GM12878 (cell line): ENCODE data around the gene KRT7. TPM values are rescaled to one million over a fixed set of nuclear protein-coding genes. Genes with fewer than 3 reads are reported as not detected.

Experiments used
- ATAC-seq: fragments of 200-7000 bp; cut with Tn5 transposase; 3 replicates; pipeline ENCODE4 v1.9.1; 2020; ENCODE audit warnings: mild to moderate bottlenecking, moderate library complexity
- BruUV-seq: library from RNA; stranded (reverse); fragments of 400-500 nt; replicated peaks from 2 replicates; lab custom pipeline; 2021; lab: Mats Ljungman, UMichigan
- CTCF ChIA-PET: fragments of 300-600 bp; sonication (Branson Sonifier 250); formaldehyde crosslinking; extraction: SDS; loops from one replicate; lab custom pipeline; 2021; ENCODE audit warnings: inconsistent platforms; lab: Yijun Ruan, JAX
- POLR2A ChIA-PET: fragments of 350-600 bp; formaldehyde crosslinking; extraction: SDS; loops from one replicate; lab custom pipeline; 2021; ENCODE audit warnings: inconsistent platforms; lab: Charles Lee
- RAD21 ChIA-PET: fragments of 300-600 bp; sonication (Branson Sonifier 250); formaldehyde crosslinking; loops from one replicate; lab custom pipeline; 2023; ENCODE audit warnings: antibody characterized with exemption; ENCODE audit not compliant: unreplicated experiment; lab: Charles Lee
- SMC1A ChIA-PET: fragments of 300-600 bp; sonication (Branson Sonifier 250); formaldehyde crosslinking; loops from one replicate; lab custom pipeline; 2023; ENCODE audit not compliant: unreplicated experiment, uncharacterized antibody; lab: Charles Lee
- DNase-seq: peaks from one replicate; pipeline ENCODE4 v3.0.0-alpha.2; 2011; ENCODE audit warnings: low read depth, low spot score
- FAIRE-seq: peaks from 3 replicates; lab custom pipeline; 2011; peaks lifted over from hg19 to GRCh38; lab: Jason Lieb, UNC
- H2AFZ ChIP-seq: 2 replicates; pipeline ENCODE4 v1.6.0; 2011; ENCODE audit warnings: low read depth, low read length, control low read depth; ENCODE audit not compliant: control insufficient read depth
- H3K27ac ChIP-seq: 2 replicates; pipeline ENCODE4 v1.5.1; 2011; ENCODE audit warnings: control low read depth; ENCODE audit not compliant: control insufficient read depth, insufficient read depth
- H3K27me3 ChIP-seq, 2 experiments: replicated peaks in 1 of 2; 2 replicates each; pipeline versions ENCODE4 v1.6.0 to v1.6.1; 2011; ENCODE audit warnings: low read length in 1 of 2; ENCODE audit not compliant: control insufficient read depth in 2 of 2, insufficient read depth in 2 of 2
- H3K36me3 ChIP-seq, 2 experiments: 2 replicates each; pipeline ENCODE4 v1.5.1; 2011; ENCODE audit warnings: low read length in 1 of 2; ENCODE audit not compliant: control insufficient read depth in 2 of 2, insufficient read depth in 2 of 2
- H3K4me1 ChIP-seq: 2 replicates; pipeline ENCODE4 v1.6.1; 2011; ENCODE audit warnings: mild to moderate bottlenecking, low read length, moderate library complexity, mixed read lengths; ENCODE audit not compliant: control insufficient read depth, insufficient read depth
- H3K4me2 ChIP-seq: 2 replicates; pipeline ENCODE4 v1.6.0; 2011; ENCODE audit warnings: control low read depth; ENCODE audit not compliant: control insufficient read depth, insufficient read depth
- H3K4me3 ChIP-seq: fragments of 200-600 bp; sonication (generic); 2 replicates; pipeline ENCODE4 v1.5.1; 2016
- H3K79me2 ChIP-seq: 2 replicates; pipeline ENCODE4 v1.6.0; 2011; ENCODE audit warnings: low read length; ENCODE audit not compliant: control insufficient read depth, insufficient read depth
- H3K9ac ChIP-seq: 2 replicates; pipeline ENCODE4 v1.8.0; 2011; ENCODE audit warnings: low read length, control low read depth, mixed read lengths; ENCODE audit not compliant: control insufficient read depth, insufficient read depth
- H3K9me3 ChIP-seq: replicated peaks from 3 replicates; pipeline ENCODE4 v1.5.1; 2011; ENCODE audit warnings: mild to moderate bottlenecking, low read length; ENCODE audit not compliant: control insufficient read depth, insufficient read depth
- H4K20me1 ChIP-seq: 2 replicates; pipeline ENCODE4 v1.6.0; 2011; ENCODE audit not compliant: control insufficient read depth, insufficient read depth
- ATF2 ChIP-seq: IDR thresholded peaks from 2 replicates; pipeline ENCODE4 v1.6.1; 2012; ENCODE audit warnings: low read length, inconsistent platforms
- BCL3 ChIP-seq: IDR thresholded peaks from 2 replicates; pipeline ENCODE4 v1.6.1; 2011; ENCODE audit warnings: borderline replicate concordance, low read depth, mild to moderate bottlenecking, moderate library complexity, low read length; ENCODE audit not compliant: insufficient read depth, poor library complexity, severe bottlenecking
- BHLHE40 ChIP-seq, 2 experiments: fragments of 450-650 bp in 1 of 2; IDR thresholded peaks; 2 replicates each; pipeline ENCODE4 v1.6.1; 2011 to 2017; ENCODE audit warnings: low read depth in 2 of 2, borderline replicate concordance in 1 of 2, improper control_type of control experiment in 1 of 2, low read length in 1 of 2, mild to moderate bottlenecking in 1 of 2
- CHD2 ChIP-seq: IDR thresholded peaks from 2 replicates; pipeline ENCODE4 v1.6.1; 2011; ENCODE audit warnings: low read depth, low read length, improper control_type of control experiment, borderline replicate concordance
- LARP7 ChIP-seq: fragments of 450-650 bp; IDR thresholded peaks from 2 replicates; pipeline ENCODE4 v1.6.1; 2017; ENCODE audit warnings: mild to moderate bottlenecking
- NKRF ChIP-seq: fragments of 450-650 bp; conservative IDR thresholded peaks from 2 replicates; pipeline ENCODE4 v1.6.1; 2017; ENCODE audit warnings: mild to moderate bottlenecking, moderate library complexity
- NR2F1 ChIP-seq: fragments of 450-650 bp; conservative IDR thresholded peaks from 2 replicates; pipeline ENCODE4 v1.6.1; 2017; ENCODE audit warnings: mild to moderate bottlenecking
- PML ChIP-seq: IDR thresholded peaks from 2 replicates; pipeline ENCODE4 v1.6.1; 2012; ENCODE audit warnings: low read length, inconsistent platforms
- TCF3 ChIP-seq: IDR thresholded peaks from 2 replicates; pipeline ENCODE4 v1.6.1; 2012; ENCODE audit warnings: low read depth, mild to moderate bottlenecking, low read length, borderline replicate concordance; ENCODE audit not compliant: insufficient read depth
- ZBTB40 ChIP-seq: fragments of 450-650 bp; IDR thresholded peaks from 2 replicates; pipeline ENCODE4 v1.6.1; 2016; ENCODE audit warnings: mild to moderate bottlenecking, moderate library complexity, borderline replicate concordance
- WGBS: methylation state at CpG from one replicate; pipeline ENCODE4 v1.1.6; 2016; ENCODE audit warnings: low lambda C conversion rate; ENCODE audit not compliant: insufficient replicate concordance, insufficient coverage; ENCODE audit errors: missing lambda C conversion rate; 5-methylcytosine and 5-hydroxymethylcytosine counted together
- in situ Hi-C: fragments of 300-500 bp; cut with MboI; formaldehyde crosslinking; loops from 9 replicates; pipeline ENCODE4 v1.14.3; 2018; ENCODE audit warnings: mixed read lengths
- intact Hi-C: fragments of 100-400 bp; cut with micrococcal nuclease; formaldehyde crosslinking; loops from one replicate; pipeline ENCODE4 v1.14.2; 2022; ENCODE audit not compliant: unreplicated experiment
- polyA plus RNA-seq, 11 experiments: library from polyadenylated mRNA; depleted of rRNA in 4 of 11; unstranded in 6 of 11; stranded (reverse) in 5 of 11; fragments of >200 nt; fragmentation: Nextera tagmentation in 4 of 11; fragmentation: Illumina TruSeq in 1 of 11; extraction: Ambion mirVana in 4 of 11; extraction: Trizol in 1 of 11; gene quantifications; 1 replicate in 1 of 11; 2 replicates in 10 of 11; pipeline versions ENCODE4 v1.2.1 to v1.2.3, GENCODE V29; 2011 to 2016; ENCODE audit warnings: inconsistent platforms in 2 of 11, missing spikeins in 2 of 11, low read depth in 1 of 11
- total RNA-seq, 4 experiments: library from RNA; depleted of rRNA in 3 of 4; stranded (reverse); fragments of >200 nt in 3 of 4; fragmentation: Illumina TruSeq in 1 of 4; extraction: Trizol in 1 of 4; gene quantifications; 2 replicates each; pipeline versions ENCODE4 v1.2.1 to v1.2.3, GENCODE V29; 2013 to 2021

Gene KRT7
- total and polyA plus RNA-seq, 10 of the 15 experiments (the other 5 are each of a cell fraction or from before 2014, with no cell fraction given), result 0.90 to 18.7 (median 4.8) TPM

GRCh38 chr12:52254965-52255751 is 22.1 kb downstream of the KRT7 start:
- intact Hi-C loops (no loop called here), in situ Hi-C loops (no loop called here)
- H3K27me3 ChIP-seq, result peaks cover 1 to 2% of the 10 kb centered on the region in 2 experiments; a peak in 2 of 4 replicates
- H3K9me3 ChIP-seq, result no peaks in the 10 kb centered on the region
- no peak overlapping the region for H3K4me2 ChIP-seq
- SMC1A ChIA-PET, result no interaction called here
- no TSS peak for BruUV-seq
- RAD21 ChIA-PET, result no interaction called here
- H3K36me3 ChIP-seq, result no peaks in the 10 kb centered on the region
- H4K20me1 ChIP-seq, result no peaks in the 10 kb centered on the region
- CTCF ChIA-PET, result interaction anchor here (0.8 to 1.8 kb wide), 3 partner anchors 12 to 33 kb away, joined by 3 to 4 read pairs (median 3); no protein-coding TSS in a partner anchor
- no peak overlapping the region for H2AFZ ChIP-seq
- POLR2A ChIA-PET, result no interaction called here
- no peak for FAIRE-seq
- no peak overlapping the region for H3K4me3 ChIP-seq
- no peak for ATAC-seq
- 41% methylated on average over 7 of the region's 7 CpGs for WGBS
- no peaks in the 10 kb centered on the region for H3K4me1 ChIP-seq
- no peak overlapping the region for H3K9ac ChIP-seq
- H3K79me2 ChIP-seq, result no peaks in the 10 kb centered on the region
- no peak overlapping the region for H3K27ac ChIP-seq
- no peak for DNase-seq
- no peak for TF ChIP-seq NR2F1
- no peak for TF ChIP-seq NKRF
- no peak for TF ChIP-seq ZBTB40
- no peak for TF ChIP-seq ATF2
- no peak for TF ChIP-seq BCL3
- TF ChIP-seq LARP7, result no peak
- no peak for TF ChIP-seq TCF3
- no peak for TF ChIP-seq CHD2
- no peak for TF ChIP-seq BHLHE40 (IDR thresholded peaks at IDR 0.05; ENCODE audit: borderline replicate concordance in 1 of 2, low read depth in 2 of 2, low read length in 1 of 2)
- no peak for TF ChIP-seq PML
